ENCODE measurements around the gene TAF1C.

Gene TAF1C

GRCh38 chr16:84165746-84166145 lies 21.1 kb downstream of the TAF1C start:
- Histone ChIP-seq H3K36me3 (ENCODE audit: control insufficient read depth, insufficient read depth, low read length) (no peaks in the 10 kb centered on the region), H3K4me3 (replicated peaks; ENCODE audit: low read depth, low read length) (no peak overlapping the region), H3K27me3 (replicated peaks; ENCODE audit: control insufficient read depth, insufficient read depth, low read length) (no peaks in the 10 kb centered on the region)
- no peak for DNase-seq (ENCODE audit: extremely low read depth, insufficient read length)
- no peak for TF ChIP-seq CTCF (IDR thresholded peaks at IDR 0.05; ENCODE audit: insufficient read depth, low read length, poor library complexity, severe bottlenecking)

GRCh38 chr16:84161801-84162200 lies 25.1 kb downstream of the TAF1C start:
- no peak for DNase-seq (ENCODE audit: extremely low read depth, insufficient read length)
- TF ChIP-seq CTCF (IDR thresholded peaks at IDR 0.05; ENCODE audit: insufficient read depth, low read length, poor library complexity, severe bottlenecking) = no peak
- no peaks in the 10 kb centered on the region; the same call in 1 of the 2 replicates for H3K27me3 ChIP-seq (replicated peaks; ENCODE audit: control insufficient read depth, insufficient read depth, low read length)
- H3K36me3 ChIP-seq (ENCODE audit: control insufficient read depth, insufficient read depth, low read length) = no peaks in the 10 kb centered on the region
- no peak overlapping the region for H3K4me3 ChIP-seq (replicated peaks; ENCODE audit: low read depth, low read length)

DNA sequence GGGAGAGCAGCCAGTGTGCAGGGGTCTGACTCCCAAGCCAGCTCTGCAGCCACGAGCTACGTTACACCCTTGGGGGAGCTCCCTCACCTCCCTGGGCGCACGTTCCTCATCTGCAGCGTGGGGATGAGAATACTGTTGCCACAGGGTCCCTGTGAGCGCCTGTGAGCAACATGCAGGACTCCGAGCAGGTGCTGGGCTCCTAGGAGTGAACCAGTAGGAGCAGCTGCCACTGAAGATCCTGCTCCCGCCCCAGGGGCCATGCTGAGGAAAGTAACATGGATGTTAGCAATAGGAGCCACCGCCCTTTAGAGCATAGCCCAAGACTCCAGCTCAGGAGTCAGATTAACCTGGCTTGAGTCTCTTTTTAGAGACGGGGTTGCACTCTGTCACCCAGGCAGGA lies 25.8 kb downstream of the TAF1C start:
- TF ChIP-seq CTCF (IDR thresholded peaks at IDR 0.05; ENCODE audit: insufficient read depth, low read length, poor library complexity, severe bottlenecking) = no peak
- Histone ChIP-seq H3K27me3 (replicated peaks; ENCODE audit: control insufficient read depth, insufficient read depth, low read length) (no peaks in the 10 kb centered on the region; the same call in 1 of the 2 replicates), H3K36me3 (ENCODE audit: control insufficient read depth, insufficient read depth, low read length) (no peaks in the 10 kb centered on the region), H3K4me3 (replicated peaks; ENCODE audit: low read depth, low read length) (no peak overlapping the region)
- DNase-seq (ENCODE audit: extremely low read depth, insufficient read length) = no peak

DNA sequence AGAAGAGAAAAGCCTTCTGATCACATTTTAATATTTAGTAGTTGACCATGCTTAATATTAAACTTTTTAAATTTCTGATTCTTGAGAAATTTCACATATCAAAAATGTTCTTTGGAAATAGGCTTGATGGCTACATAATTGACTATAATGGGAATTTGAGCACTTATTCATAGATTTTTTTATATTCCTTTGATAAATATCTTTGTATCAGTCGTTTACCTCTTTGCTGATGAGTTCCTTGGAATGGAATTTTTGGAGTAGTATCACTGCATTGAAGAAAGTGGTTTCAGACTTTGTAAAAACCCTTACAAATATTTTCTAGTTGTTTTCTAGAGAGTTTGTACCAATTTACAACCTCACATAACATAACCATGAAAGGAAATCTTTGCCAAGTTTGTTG lies 27.1 kb downstream of the TAF1C start:
- no peak for DNase-seq (ENCODE audit: extremely low read depth, insufficient read length)
- Histone ChIP-seq H3K36me3 (ENCODE audit: control insufficient read depth, insufficient read depth, low read length) (no peaks in the 10 kb centered on the region), H3K4me3 (replicated peaks; ENCODE audit: low read depth, low read length) (no peak overlapping the region), H3K27me3 (replicated peaks; ENCODE audit: control insufficient read depth, insufficient read depth, low read length) (no peaks in the 10 kb centered on the region; the same call in none of the 2 replicates)
- no peak for TF ChIP-seq CTCF (IDR thresholded peaks at IDR 0.05; ENCODE audit: insufficient read depth, low read length, poor library complexity, severe bottlenecking)

GRCh38 chr16:84159007-84159406 lies 27.9 kb downstream of the TAF1C start:
- no peak overlapping the region for H3K4me3 ChIP-seq (replicated peaks; ENCODE audit: low read depth, low read length)
- no peaks in the 10 kb centered on the region for H3K36me3 ChIP-seq (ENCODE audit: control insufficient read depth, insufficient read depth, low read length)
- H3K27me3 ChIP-seq (replicated peaks; ENCODE audit: control insufficient read depth, insufficient read depth, low read length) = no peaks in the 10 kb centered on the region; the same call in none of the 2 replicates
- DNase-seq (ENCODE audit: extremely low read depth, insufficient read length) = no peak
- no peak for TF ChIP-seq CTCF (IDR thresholded peaks at IDR 0.05; ENCODE audit: insufficient read depth, low read length, poor library complexity, severe bottlenecking)

- H3K4me3 ChIP-seq (replicated peaks; ENCODE audit: low read depth, low read length) = no peak overlapping the region
- no peak for DNase-seq (ENCODE audit: extremely low read depth, insufficient read length)
- TF ChIP-seq CTCF (IDR thresholded peaks at IDR 0.05; ENCODE audit: insufficient read depth, low read length, poor library complexity, severe bottlenecking) = peak; percentile 17
- no peaks in the 10 kb centered on the region for H3K36me3 ChIP-seq (ENCODE audit: control insufficient read depth, insufficient read depth, low read length)
- no peaks in the 10 kb centered on the region; the same call in none of the 2 replicates for H3K27me3 ChIP-seq (replicated peaks; ENCODE audit: control insufficient read depth, insufficient read depth, low read length)
These were observed 30.5 kb downstream of the TAF1C start for GRCh38 chr16:84156342-84156784.
